Stomach (tissue), 9 donors: ENCODE results near the gene COL4A2. TPM values are rescaled to one million over a fixed set of nuclear protein-coding genes. Genes with fewer than 3 reads are reported as not detected.

ENCODE experiments used
- DNase-seq, 2 donors: peaks; one replicate each; pipeline versions ENCODE4 v3.0.0 to v3.0.0-alpha.2; 2013 to 2019
- H3K27ac ChIP-seq, 5 donors: fragments of 200-600 bp in 4 of 5; sonication (generic) in 4 of 5; one replicate each; pipeline ENCODE4 v1.5.1; 2013 to 2019; ENCODE audit warnings: mild to moderate bottlenecking in 1 of 5, moderate library complexity in 1 of 5
- H3K27me3 ChIP-seq, 3 donors: fragments of 200-600 bp; sonication (generic); one replicate each; pipeline ENCODE4 v1.5.1; 2017 to 2019; ENCODE audit warnings: mixed run types in 1 of 3
- H3K36me3 ChIP-seq, 4 donors: fragments of 200-600 bp; sonication (generic); 1 replicate in 3 of 4; 2 replicates in 1 of 4; pipeline ENCODE4 v1.5.1; 2016 to 2019
- H3K4me1 ChIP-seq, 4 donors: fragments of 200-600 bp; sonication (generic); one replicate each; pipeline ENCODE4 v1.5.1; 2016 to 2019
- H3K4me3 ChIP-seq, 4 donors: fragments of 200-600 bp; sonication (generic) in 3 of 4; one replicate each; pipeline ENCODE4 v1.5.1; 2016 to 2019; ENCODE audit warnings: mild to moderate bottlenecking in 1 of 4
- H3K9me3 ChIP-seq, 4 donors: fragments of 200-600 bp; sonication (generic); one replicate each; pipeline ENCODE4 v1.5.1; 2016 to 2019
- CTCF ChIP-seq, 7 experiments: fragments of 450-650 bp in 4 of 7; fragments of 200-600 bp in 3 of 7; sonication (generic) in 3 of 7; IDR thresholded peaks; one replicate each; pipeline ENCODE4 v1.5.1; 2016 to 2019; ENCODE audit warnings: antibody characterized with exemption in 7 of 7, control low read depth in 2 of 7, mild to moderate bottlenecking in 1 of 7
- EP300 ChIP-seq: sonication (generic); formaldehyde crosslinking; IDR thresholded peaks from one replicate; pipeline ENCODE4 v1.6.1; 2017; ENCODE audit warnings: antibody characterized with exemption
- POLR2A ChIP-seq, 4 donors: fragments of 450-650 bp; IDR thresholded peaks; one replicate each; pipeline ENCODE4 v1.6.1; 2016; ENCODE audit warnings: antibody characterized with exemption in 4 of 4, control low read depth in 2 of 4, mild to moderate bottlenecking in 1 of 4, moderate library complexity in 1 of 4
- POLR2AphosphoS5 ChIP-seq, 3 donors: sonication (generic); formaldehyde crosslinking; IDR thresholded peaks; one replicate each; pipeline ENCODE4 v1.6.1; 2016; ENCODE audit warnings: antibody characterized with exemption in 3 of 3
- WGBS, 5 donors: extraction: QIAGEN DNeasy Blood & Tissue Kit in 3 of 5; methylation state at CpG; one replicate each; pipeline versions ENCODE4 v1.1.5 to v1.1.7; 2013 to 2018; 5-methylcytosine and 5-hydroxymethylcytosine counted together
- intact Hi-C: fragments of 100-400 bp; cut with DNase I; formaldehyde crosslinking; loops from one replicate; pipeline ENCODE4 v1.15.1; 2023; ENCODE audit warnings: low total_unique reads
- polyA plus RNA-seq, 3 donors: library from polyadenylated mRNA; stranded (reverse); fragments of 200-250 nt; gene quantifications; one replicate each; pipeline ENCODE4 v1.2.3, GENCODE V29; 2013
- total RNA-seq, 5 donors: library from RNA; depleted of rRNA; stranded (reverse); fragments of >200 nt; gene quantifications; one replicate each; pipeline versions ENCODE4 v1.1.0 to v1.2.3, GENCODE V29; 2014 to 2016
- donor health status: healthy with polysubstance abuse.
- donor health status: Bipolar disorder and iron deficiency.
- donor health status: healthy.

Gene COL4A2
- total and polyA plus RNA-seq, 8 donors, result 24.0 to 531 (median 214) TPM

- H3K27me3 ChIP-seq, result no peaks in the 10 kb centered on the region
- peak overlapping the region in 3 of 5 donors; percentile 46 to 94 (median 75) for H3K27ac ChIP-seq
- no peaks in the 10 kb centered on the region for H3K9me3 ChIP-seq
- WGBS, 5 donors, result 70 to 82% (median 81%) methylated on average over 1 of the region's 1 CpG
- intact Hi-C loops, result no loop called here
- TF ChIP-seq POLR2AphosphoS5 (IDR thresholded peaks at IDR 0.05) (no peak), CTCF (IDR thresholded peaks at IDR 0.05) (no peak), EP300 (no peak), POLR2A (IDR thresholded peaks at IDR 0.05) (no peak)
- no peaks in the 10 kb centered on the region for H3K36me3 ChIP-seq
- no peak for DNase-seq
- H3K4me1 ChIP-seq, result peaks cover 3 to 66% (median 42%) of the 10 kb centered on the region in 4 donors
- no peak overlapping the region for H3K4me3 ChIP-seq
Measured at GRCh38 chr13:110403315-110403714, 96.2 kb downstream of the COL4A2 start.

- DNase-seq, result no peak
- H3K27me3 ChIP-seq, result no peaks in the 10 kb centered on the region
- peaks cover 3 to 64% (median 40%) of the 10 kb centered on the region in 4 donors for H3K4me1 ChIP-seq
- H3K9me3 ChIP-seq, result no peaks in the 10 kb centered on the region
- peak overlapping the region in 3 of 5 donors; percentile 46 to 94 (median 75) for H3K27ac ChIP-seq
- no peak for TF ChIP-seq POLR2A (IDR thresholded peaks at IDR 0.05)
- H3K4me3 ChIP-seq, result no peak overlapping the region
- 46 to 72% (median 68%) methylated on average over 2 of the region's 2 CpGs for WGBS, 5 donors
- intact Hi-C loops, result no loop called here
- no peaks in the 10 kb centered on the region for H3K36me3 ChIP-seq
Measured at GRCh38 chr13:110403721-110404120, 96.6 kb downstream of the COL4A2 start.

- Histone ChIP-seq H3K27ac (peak overlapping the region in 4 of 5 donors; percentile 18 to 94 (median 70)), H3K4me1 (peaks cover 3 to 63% (median 36%) of the 10 kb centered on the region in 4 donors), H3K36me3 (no peaks in the 10 kb centered on the region), H3K27me3 (no peaks in the 10 kb centered on the region), H3K4me3 (no peak overlapping the region), H3K9me3 (no peaks in the 10 kb centered on the region)
- 86 to 91% (median 87%) methylated on average over 4 of the region's 4 CpGs for WGBS, 5 donors
- no peak for DNase-seq
- TF ChIP-seq EP300 (no peak), CTCF (IDR thresholded peaks at IDR 0.05) (no peak), POLR2A (IDR thresholded peaks at IDR 0.05) (no peak), POLR2AphosphoS5 (IDR thresholded peaks at IDR 0.05) (no peak)
- intact Hi-C loops, result no loop called here
Measured at GRCh38 chr13:110404321-110404720, 97.2 kb downstream of the COL4A2 start.

- Histone ChIP-seq H3K36me3 (no peaks in the 10 kb centered on the region), H3K27ac (peak overlapping the region in 4 of 5 donors; percentile 62 to 94 (median 70)), H3K27me3 (no peaks in the 10 kb centered on the region), H3K4me1 (peaks cover 3 to 67% (median 30%) of the 10 kb centered on the region in 4 donors), H3K4me3 (no peak overlapping the region), H3K9me3 (no peaks in the 10 kb centered on the region)
- DNase-seq, result peak in 1 of 2 donors; percentile 45
- WGBS, 5 donors, result 49 to 77% (median 73%) methylated on average over 12 of the region's 12 CpGs
- intact Hi-C loops, result no loop called here
- TF ChIP-seq POLR2AphosphoS5 (IDR thresholded peaks at IDR 0.05), result peak in 1 of 3 donors; percentile 71
- no peak for TF ChIP-seq EP300
Measured at GRCh38 chr13:110405597-110406450, 98.7 kb downstream of the COL4A2 start.

GRCh38 chr13:110407021-110407420 lies 99.9 kb downstream of the COL4A2 start:
- Histone ChIP-seq H3K27ac (peak overlapping the region in 4 of 5 donors; percentile 62 to 94 (median 70)), H3K4me3 (no peak overlapping the region), H3K9me3 (no peaks in the 10 kb centered on the region), H3K4me1 (peaks cover 3 to 71% (median 36%) of the 10 kb centered on the region in 4 donors), H3K36me3 (no peaks in the 10 kb centered on the region), H3K27me3 (no peaks in the 10 kb centered on the region)
- TF ChIP-seq CTCF (IDR thresholded peaks at IDR 0.05), result no peak
- TF ChIP-seq POLR2A (IDR thresholded peaks at IDR 0.05), result no peak
- no peak for TF ChIP-seq EP300
- TF ChIP-seq POLR2AphosphoS5 (IDR thresholded peaks at IDR 0.05), result no peak
- intact Hi-C loops, result no loop called here
- WGBS, 5 donors, result 81 to 89% (median 85%) methylated on average over 14 of the region's 14 CpGs
- DNase-seq, result no peak
